PC-9 (cell line): ENCODE results near the gene AK8.

Experiments used
- EZH2 ChIP-seq: fragments of 200-600 bp; sonication (generic); IDR thresholded peaks from 2 replicates; pipeline ENCODE4 v1.8.0; 2017; ENCODE audit warnings: antibody characterized with exemption, low read depth
- TF ChIP-seq, protein P1 (sequence below): fragments of 200-600 bp; sonication (generic); conservative IDR thresholded peaks from 2 replicates; pipeline ENCODE4 v1.6.1; 2017; ENCODE audit warnings: mixed run types, antibody characterized with exemption, mild to moderate bottlenecking, moderate library complexity

- TF ChIP-seq, protein P1, sequence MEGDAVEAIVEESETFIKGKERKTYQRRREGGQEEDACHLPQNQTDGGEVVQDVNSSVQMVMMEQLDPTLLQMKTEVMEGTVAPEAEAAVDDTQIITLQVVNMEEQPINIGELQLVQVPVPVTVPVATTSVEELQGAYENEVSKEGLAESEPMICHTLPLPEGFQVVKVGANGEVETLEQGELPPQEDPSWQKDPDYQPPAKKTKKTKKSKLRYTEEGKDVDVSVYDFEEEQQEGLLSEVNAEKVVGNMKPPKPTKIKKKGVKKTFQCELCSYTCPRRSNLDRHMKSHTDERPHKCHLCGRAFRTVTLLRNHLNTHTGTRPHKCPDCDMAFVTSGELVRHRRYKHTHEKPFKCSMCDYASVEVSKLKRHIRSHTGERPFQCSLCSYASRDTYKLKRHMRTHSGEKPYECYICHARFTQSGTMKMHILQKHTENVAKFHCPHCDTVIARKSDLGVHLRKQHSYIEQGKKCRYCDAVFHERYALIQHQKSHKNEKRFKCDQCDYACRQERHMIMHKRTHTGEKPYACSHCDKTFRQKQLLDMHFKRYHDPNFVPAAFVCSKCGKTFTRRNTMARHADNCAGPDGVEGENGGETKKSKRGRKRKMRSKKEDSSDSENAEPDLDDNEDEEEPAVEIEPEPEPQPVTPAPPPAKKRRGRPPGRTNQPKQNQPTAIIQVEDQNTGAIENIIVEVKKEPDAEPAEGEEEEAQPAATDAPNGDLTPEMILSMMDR: no peak
- TF ChIP-seq EZH2: no peak
Observed at GRCh38 chr9:132881826-132882225, 3.7 kb upstream of the AK8 start.
